IMR-90 (cell line): ENCODE measurements around the gene ANKIB1. TPM values are rescaled to one million over a fixed set of nuclear protein-coding genes. Genes with fewer than 3 reads are reported as not detected.

ENCODE experiments used
- ATAC-seq: fragments of 200-7000 bp; cut with Tn5 transposase; 2 replicates; pipeline ENCODE4 v1.9.1; 2020; ENCODE audit warnings: low read depth, mild to moderate bottlenecking, moderate library complexity
- BruUV-seq: library from RNA; stranded (reverse); fragments of 400-500 nt; replicated peaks from 2 replicates; lab custom pipeline; 2021; lab: Mats Ljungman, UMichigan
- CTCF ChIA-PET: fragments of 300-600 bp; formaldehyde crosslinking; extraction: SDS; loops from one replicate; lab custom pipeline; 2021; ENCODE audit warnings: antibody characterized with exemption; lab: Yijun Ruan, JAX
- POLR2A ChIA-PET: fragments of 300-600 bp; sonication (Branson Sonifier 250); formaldehyde crosslinking; loops from one replicate; lab custom pipeline; 2022; ENCODE audit warnings: antibody characterized with exemption; ENCODE audit not compliant: unreplicated experiment; lab: Charles Lee
- DNase-seq: peaks from one replicate; pipeline ENCODE4 v3.0.0; 2013
- H2AFZ ChIP-seq: replicated peaks from 2 replicates; pipeline ENCODE3; 2013; ENCODE audit warnings: low read length, mild to moderate bottlenecking; ENCODE audit not compliant: poor library complexity
- H2AK5ac ChIP-seq: 2 replicates; pipeline ENCODE4 v1.6.1; 2013; ENCODE audit warnings: low read depth, low read length, inconsistent platforms
- H2AK9ac ChIP-seq: replicated peaks from 2 replicates; pipeline ENCODE3; 2013; ENCODE audit warnings: mild to moderate bottlenecking, low read depth, low read length, moderate library complexity; ENCODE audit not compliant: poor library complexity
- H2BK120ac ChIP-seq: 2 replicates; pipeline ENCODE4 v1.6.1; 2013; ENCODE audit warnings: low read depth, low read length, inconsistent platforms
- H2BK15ac ChIP-seq: 3 replicates; pipeline ENCODE4 v1.6.1; 2013; ENCODE audit warnings: low read depth, low read length, inconsistent platforms
- H2BK20ac ChIP-seq: 2 replicates; pipeline ENCODE4 v1.6.1; 2013; ENCODE audit warnings: low read depth, mild to moderate bottlenecking, inconsistent platforms, low read length, moderate library complexity
- H2BK5ac ChIP-seq: 2 replicates; pipeline ENCODE4 v1.6.1; 2013; ENCODE audit warnings: mild to moderate bottlenecking, low read depth, low read length, inconsistent platforms; ENCODE audit not compliant: poor library complexity, severe bottlenecking
- H3K14ac ChIP-seq: replicated peaks from 2 replicates; pipeline ENCODE4 v1.6.1; 2013; ENCODE audit warnings: low read depth, low read length, inconsistent platforms
- H3K18ac ChIP-seq: 2 replicates; pipeline ENCODE4 v1.6.1; 2013; ENCODE audit warnings: low read depth, low read length, control low read depth
- H3K23ac ChIP-seq: 2 replicates; pipeline ENCODE4 v1.6.1; 2013; ENCODE audit warnings: low read depth, low read length, inconsistent platforms
- H3K27ac ChIP-seq: 2 replicates; pipeline ENCODE4 v1.5.1; 2013; ENCODE audit warnings: mild to moderate bottlenecking, control low read depth, low read length; ENCODE audit not compliant: insufficient read depth
- H3K27me3 ChIP-seq: 2 replicates; pipeline ENCODE4 v1.6.1; 2013; ENCODE audit warnings: low read length; ENCODE audit not compliant: control insufficient read depth, insufficient read depth
- H3K36me3 ChIP-seq: 2 replicates; pipeline ENCODE4 v1.6.1; 2013; ENCODE audit warnings: low read length, mixed read lengths; ENCODE audit not compliant: control insufficient read depth, insufficient read depth
- H3K4ac ChIP-seq: 2 replicates; pipeline ENCODE4 v1.6.1; 2013; ENCODE audit warnings: low read depth, low read length, inconsistent platforms
- H3K4me1 ChIP-seq: 2 replicates; pipeline ENCODE4 v1.6.1; 2013; ENCODE audit warnings: low read length, mixed read lengths; ENCODE audit not compliant: control insufficient read depth, insufficient read depth
- H3K4me2 ChIP-seq: 2 replicates; pipeline ENCODE4 v1.6.1; 2013; ENCODE audit warnings: low read depth, mild to moderate bottlenecking, control low read depth, low read length, moderate library complexity
- H3K4me3 ChIP-seq: 2 replicates; pipeline ENCODE4 v1.5.1; 2013; ENCODE audit warnings: low read depth, mild to moderate bottlenecking, control low read depth, low read length, moderate library complexity; ENCODE audit not compliant: insufficient read depth
- H3K56ac ChIP-seq: 2 replicates; pipeline ENCODE4 v1.6.1; 2013; ENCODE audit warnings: low read length, inconsistent platforms; ENCODE audit not compliant: insufficient read depth; ENCODE audit errors: extremely low read depth
- H3K79me1 ChIP-seq, 2 experiments: 2 replicates each; pipeline ENCODE4 v1.6.1; 2013; ENCODE audit warnings: low read length in 2 of 2, inconsistent platforms in 1 of 2, low read depth in 1 of 2
- H3K9ac ChIP-seq: 2 replicates; pipeline ENCODE4 v1.6.1; 2013; ENCODE audit warnings: low read depth, low read length, control low read depth
- H3K9me1 ChIP-seq: 2 replicates; pipeline ENCODE4 v1.6.1; 2013; ENCODE audit warnings: low read length, inconsistent platforms; ENCODE audit not compliant: insufficient read depth
- H3K9me3 ChIP-seq: 2 replicates; pipeline ENCODE4 v1.6.1; 2013; ENCODE audit warnings: low read length; ENCODE audit not compliant: control insufficient read depth, insufficient read depth
- H4K20me1 ChIP-seq: 2 replicates; pipeline ENCODE4 v1.6.1; 2013; ENCODE audit warnings: low read length, inconsistent platforms; ENCODE audit not compliant: insufficient read depth
- H4K5ac ChIP-seq: 2 replicates; pipeline ENCODE4 v1.6.1; 2013; ENCODE audit warnings: mild to moderate bottlenecking, low read depth, low read length, control low read depth
- H4K8ac ChIP-seq, 2 experiments: 2 replicates each; pipeline ENCODE4 v1.6.1; 2013; ENCODE audit warnings: low read depth in 2 of 2, low read length in 2 of 2, control low read depth in 1 of 2, inconsistent platforms in 1 of 2
- H4K91ac ChIP-seq: 2 replicates; pipeline ENCODE4 v1.6.1; 2013; ENCODE audit warnings: low read depth, low read length, inconsistent platforms; ENCODE audit not compliant: insufficient read depth
- ELK1 ChIP-seq: fragments of 150-350 bp; IDR thresholded peaks from 2 replicates; pipeline ENCODE4 v1.6.1; 2016; ENCODE audit warnings: low read depth, mild to moderate bottlenecking, low read length, moderate library complexity, borderline replicate concordance
- RAD21 ChIP-seq: IDR thresholded peaks from 2 replicates; pipeline ENCODE4 v1.6.1; 2012; ENCODE audit warnings: low read length, improper control_type of control experiment
- RCOR1 ChIP-seq: IDR thresholded peaks from 2 replicates; pipeline ENCODE4 v1.6.1; 2012; ENCODE audit warnings: mild to moderate bottlenecking, low read length, improper control_type of control experiment; ENCODE audit not compliant: insufficient replicate concordance
- WGBS, 2 experiments: methylation state at CpG; one replicate each; pipeline versions ENCODE4 v1.1.5 to v1.1.7; 2013; ENCODE audit warnings: missing lambda C conversion rate in 2 of 2; ENCODE audit not compliant: insufficient read length in 1 of 2; ENCODE audit errors: extremely low coverage in 2 of 2; 5-methylcytosine and 5-hydroxymethylcytosine counted together
- dilution Hi-C: fragments of 300-500 bp; cut with HindIII; formaldehyde crosslinking; loops from one replicate; pipeline ENCODE4 v1.14.3; 2018; ENCODE audit warnings: low sequenced_read_pairs; ENCODE audit not compliant: unreplicated experiment
- in situ Hi-C: fragments of 300-500 bp; cut with MboI; formaldehyde crosslinking; loops from 3 replicates; pipeline ENCODE4 v1.14.3; 2019; ENCODE audit warnings: low sequenced_read_pairs, inconsistent platforms, mixed read lengths
- intact Hi-C: fragments of 100-400 bp; cut with micrococcal nuclease; formaldehyde crosslinking; loops from 2 replicates; pipeline ENCODE4 v1.10.0; 2022
- polyA plus RNA-seq, 3 experiments: library from polyadenylated mRNA; depleted of rRNA; stranded (reverse); fragments of >200 nt; gene quantifications; 2 replicates each; pipeline ENCODE4 v1.2.3, GENCODE V29; 2012; ENCODE audit warnings: low replicate concordance in 1 of 3
- total RNA-seq: library from RNA; depleted of rRNA; stranded (reverse); fragments of >200 nt; gene quantifications from 2 replicates; pipeline ENCODE4 v1.2.3, GENCODE V29; 2012
- TF ChIP-seq, protein P1 (sequence below): conservative IDR thresholded peaks from 2 replicates; pipeline ENCODE4 v1.5.1; 2012; ENCODE audit warnings: mild to moderate bottlenecking, low read depth, low read length, improper control_type of control experiment

ANKIB1 gene
- total and polyA plus RNA-seq, 2 of the 4 experiments (the other 2 are of a cell fraction): 18.7 to 33.9 TPM

GRCh38 chr7:92415225-92415624 is 169.5 kb downstream of the ANKIB1 start:
- H3K4me2 ChIP-seq: no peak overlapping the region
- H3K56ac ChIP-seq: no peak overlapping the region
- H2AK5ac ChIP-seq: no peak overlapping the region
- H3K18ac ChIP-seq: no peak overlapping the region
- peak; percentile 51; the same call in 1 of the 2 replicates for ATAC-seq
- H3K27me3 ChIP-seq: peaks cover 18% of the 10 kb centered on the region
- no peak overlapping the region for H2AFZ ChIP-seq
- H3K9ac ChIP-seq: no peak overlapping the region
- no peak overlapping the region for H3K27ac ChIP-seq
- H3K4me1 ChIP-seq: no peaks in the 10 kb centered on the region
- in situ Hi-C loops (no loop called here), dilution Hi-C loops (no loop called here), intact Hi-C loops (no loop called here)
- H3K14ac ChIP-seq: no peak overlapping the region
- ChIA-PET CTCF (interaction anchor here (1.5 kb wide), 1 partner anchor 9 kb away, joined by 3 read pairs; no protein-coding TSS in a partner anchor), POLR2A (no interaction called here)
- H2BK20ac ChIP-seq: no peak overlapping the region
- DNase-seq: peak; percentile 12
- no peak overlapping the region for H2BK120ac ChIP-seq
- TF ChIP-seq, protein P1, sequence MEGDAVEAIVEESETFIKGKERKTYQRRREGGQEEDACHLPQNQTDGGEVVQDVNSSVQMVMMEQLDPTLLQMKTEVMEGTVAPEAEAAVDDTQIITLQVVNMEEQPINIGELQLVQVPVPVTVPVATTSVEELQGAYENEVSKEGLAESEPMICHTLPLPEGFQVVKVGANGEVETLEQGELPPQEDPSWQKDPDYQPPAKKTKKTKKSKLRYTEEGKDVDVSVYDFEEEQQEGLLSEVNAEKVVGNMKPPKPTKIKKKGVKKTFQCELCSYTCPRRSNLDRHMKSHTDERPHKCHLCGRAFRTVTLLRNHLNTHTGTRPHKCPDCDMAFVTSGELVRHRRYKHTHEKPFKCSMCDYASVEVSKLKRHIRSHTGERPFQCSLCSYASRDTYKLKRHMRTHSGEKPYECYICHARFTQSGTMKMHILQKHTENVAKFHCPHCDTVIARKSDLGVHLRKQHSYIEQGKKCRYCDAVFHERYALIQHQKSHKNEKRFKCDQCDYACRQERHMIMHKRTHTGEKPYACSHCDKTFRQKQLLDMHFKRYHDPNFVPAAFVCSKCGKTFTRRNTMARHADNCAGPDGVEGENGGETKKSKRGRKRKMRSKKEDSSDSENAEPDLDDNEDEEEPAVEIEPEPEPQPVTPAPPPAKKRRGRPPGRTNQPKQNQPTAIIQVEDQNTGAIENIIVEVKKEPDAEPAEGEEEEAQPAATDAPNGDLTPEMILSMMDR: no peak
- TF ChIP-seq ELK1: no peak
- no peak for TF ChIP-seq RAD21
- no peak for TF ChIP-seq RCOR1
- WGBS, 2 experiments: 67% methylated on average over 1 of the region's 5 CpGs; no CpG with 5 or more reads in 1 of the 2 experiments
- no peaks in the 10 kb centered on the region for H4K20me1 ChIP-seq
- H4K8ac ChIP-seq: no peak overlapping the region
- H2AK9ac ChIP-seq: no peak overlapping the region
- no peaks in the 10 kb centered on the region for H3K9me3 ChIP-seq
- no peaks in the 10 kb centered on the region for H3K36me3 ChIP-seq
- no peak overlapping the region for H2BK5ac ChIP-seq
- no peak overlapping the region for H3K23ac ChIP-seq
- no TSS peak for BruUV-seq
- H3K79me1 ChIP-seq: no peaks in the 10 kb centered on the region
- no peaks in the 10 kb centered on the region for H3K9me1 ChIP-seq
- no peak overlapping the region for H4K5ac ChIP-seq
- no peak overlapping the region for H4K91ac ChIP-seq
- no peak overlapping the region for H3K4me3 ChIP-seq
- no peak overlapping the region for H3K4ac ChIP-seq
- no peak overlapping the region for H2BK15ac ChIP-seq
